K562 (cell line): ENCODE measurements around the gene TYW1B. TPM values are rescaled to one million over a fixed set of nuclear protein-coding genes. Genes with fewer than 3 reads are reported as not detected.
"Not testable (repeated sequence)": the region's sequence is repeated elsewhere in the genome, so short reads cannot be mapped to it uniquely, and the experiment has no call there.

Source experiments
- ATAC-seq: fragments of 200-7000 bp; cut with Tn5 transposase; 3 replicates; pipeline ENCODE4 v1.9.1; 2020; ENCODE audit warnings: moderate library complexity
- BruUV-seq: library from RNA; stranded (reverse); fragments of 400-500 nt; replicated peaks from 2 replicates; lab custom pipeline; 2021; lab: Mats Ljungman, UMichigan
- CTCF ChIA-PET: fragments of 300-600 bp; formaldehyde crosslinking; extraction: SDS; loops from one replicate; lab custom pipeline; 2021; ENCODE audit warnings: low intra/inter-chr PET ratio; lab: Yijun Ruan, JAX
- POLR2A ChIA-PET: fragments of 300-600, 350-650 bp; sonication (Branson Sonifier 250); formaldehyde crosslinking; extraction: SDS; loops from one replicate; lab custom pipeline; 2021; ENCODE audit warnings: antibody characterized with exemption, inconsistent platforms; lab: Yijun Ruan, JAX
- DNase-seq, 4 experiments: peaks; one replicate each; pipeline versions ENCODE4 v3.0.0 to v3.0.0-alpha.2; 2011 to 2018; ENCODE audit warnings: low spot score in 3 of 4, mixed read lengths in 3 of 4; ENCODE audit errors: extremely low read depth in 1 of 4
- FAIRE-seq: peaks from 2 replicates; lab custom pipeline; 2011; peaks lifted over from hg19 to GRCh38; lab: Jason Lieb, UNC
- H2AFZ ChIP-seq: 2 replicates; pipeline ENCODE4 v1.6.0; 2011; ENCODE audit warnings: low read depth, low read length, control low read depth, inconsistent platforms
- H3K27ac ChIP-seq: fragments of 200-600 bp; 3 replicates; pipeline ENCODE4 v1.8.0; 2011; ENCODE audit warnings: low read depth, mild to moderate bottlenecking, control low read depth, inconsistent platforms, low read length, moderate library complexity, mixed read lengths; ENCODE audit errors: extremely low read depth
- H3K27me3 ChIP-seq, 2 experiments: fragments of 300-600 bp in 1 of 2; 2 replicates in 1 of 2; 3 replicates in 1 of 2; pipeline versions ENCODE4 v1.6.0 to v1.8.0; 2011; ENCODE audit warnings: inconsistent platforms in 2 of 2, low read length in 2 of 2, mild to moderate bottlenecking in 1 of 2, mixed read lengths in 1 of 2, moderate library complexity in 1 of 2; ENCODE audit not compliant: control insufficient read depth in 2 of 2, insufficient read depth in 2 of 2
- H3K36me3 ChIP-seq: fragments of 300-600 bp; 3 replicates; pipeline ENCODE4 v1.8.0; 2011; ENCODE audit warnings: mild to moderate bottlenecking, low read length, inconsistent platforms; ENCODE audit not compliant: control insufficient read depth, insufficient read depth
- H3K4me1 ChIP-seq, 2 experiments: fragments of 200-600 bp in 1 of 2; replicated peaks in 1 of 2; 2 replicates in 1 of 2; 3 replicates in 1 of 2; pipeline versions ENCODE4 v1.5.1 to v1.8.0; 2011; ENCODE audit warnings: inconsistent platforms in 2 of 2, low read length in 2 of 2, mild to moderate bottlenecking in 1 of 2, mixed read lengths in 1 of 2, moderate library complexity in 1 of 2; ENCODE audit not compliant: control insufficient read depth in 2 of 2, insufficient read depth in 2 of 2
- H3K4me2 ChIP-seq: 2 replicates; pipeline ENCODE4 v1.6.1; 2011; ENCODE audit warnings: low read length, control low read depth, inconsistent platforms, mixed read lengths; ENCODE audit not compliant: insufficient read depth
- H3K4me3 ChIP-seq: fragments of 200-600 bp; sonication (generic), shearing (Covaris generic); 2 replicates; pipeline ENCODE4 v1.5.1; 2016; ENCODE audit warnings: control low read depth, inconsistent platforms
- H3K79me2 ChIP-seq: fragments of 200-600 bp; 3 replicates; pipeline ENCODE4 v1.8.0; 2011; ENCODE audit warnings: low read length, inconsistent platforms; ENCODE audit not compliant: control insufficient read depth, insufficient read depth
- H3K9ac ChIP-seq, 2 experiments: 2 replicates each; pipeline versions ENCODE4 v1.6.0 to v1.6.1; 2011; ENCODE audit warnings: low read depth in 2 of 2, low read length in 2 of 2, control low read depth in 1 of 2, inconsistent platforms in 1 of 2, mild to moderate bottlenecking in 1 of 2, mixed read lengths in 1 of 2; ENCODE audit not compliant: insufficient read depth in 1 of 2
- H3K9me1 ChIP-seq: one replicate; pipeline ENCODE4 v1.6.0; 2011; ENCODE audit warnings: inconsistent platforms, mild to moderate bottlenecking, low read length, moderate library complexity; ENCODE audit not compliant: control insufficient read depth, insufficient read depth
- H3K9me3 ChIP-seq: replicated peaks from 2 replicates; pipeline ENCODE4 v1.5.1; 2011; ENCODE audit warnings: low read depth, low read length, inconsistent platforms; ENCODE audit not compliant: control insufficient read depth, insufficient read depth
- H4K20me1 ChIP-seq: replicated peaks from 2 replicates; pipeline ENCODE4 v1.6.1; 2011; ENCODE audit warnings: low read length, inconsistent platforms, mixed read lengths; ENCODE audit not compliant: control insufficient read depth, insufficient read depth
- ARID1B ChIP-seq: fragments of 450-650 bp; IDR thresholded peaks from 2 replicates; pipeline ENCODE4 v1.6.1; 2016; ENCODE audit warnings: antibody characterized with exemption, mild to moderate bottlenecking, inconsistent platforms
- C11orf30 ChIP-seq: fragments of 450-650 bp; IDR thresholded peaks from 2 replicates; pipeline ENCODE4 v1.6.1; 2016; ENCODE audit warnings: low read depth, mild to moderate bottlenecking
- CTBP1 ChIP-seq: fragments of 450-650 bp; IDR thresholded peaks from 2 replicates; pipeline ENCODE4 v1.6.1; 2016; ENCODE audit warnings: borderline replicate concordance
- DPF2 ChIP-seq: fragments of 450-650 bp; IDR thresholded peaks from 2 replicates; pipeline ENCODE4 v1.6.1; 2016
- FOSL1 ChIP-seq: fragments of 200-800 bp; sonication (Bioruptor generic); conservative IDR thresholded peaks from 2 replicates; pipeline ENCODE4 v1.6.1; 2016; ENCODE audit warnings: missing genetic modification characterization, missing compliant biosample characterization
- FOXJ2 ChIP-seq: fragments of 200-800 bp; sonication (Bioruptor generic); IDR thresholded peaks from 2 replicates; pipeline ENCODE4 v1.6.1; 2016; ENCODE audit warnings: missing genetic modification characterization, missing compliant biosample characterization
- KDM1A ChIP-seq, 2 experiments: fragments of 450-650 bp; IDR thresholded peaks; 2 replicates each; pipeline ENCODE4 v1.6.1; 2016; ENCODE audit warnings: mild to moderate bottlenecking in 2 of 2
- MEIS2 ChIP-seq: fragments of 450-650 bp; IDR thresholded peaks from 2 replicates; pipeline ENCODE4 v1.6.1; 2014; ENCODE audit warnings: mild to moderate bottlenecking; ENCODE audit not compliant: partially characterized antibody
- NFE2 ChIP-seq: IDR thresholded peaks from 2 replicates; pipeline ENCODE4 v1.6.1; 2014; ENCODE audit warnings: antibody characterized with exemption, low read depth
- NFIC ChIP-seq: fragments of 450-650 bp; IDR thresholded peaks from 2 replicates; pipeline ENCODE4 v1.6.1; 2017; ENCODE audit warnings: mild to moderate bottlenecking, inconsistent platforms
- PBX2 ChIP-seq, 2 experiments: IDR thresholded peaks in 1 of 2; conservative IDR thresholded peaks in 1 of 2; 2 replicates each; pipeline ENCODE4 v1.6.1; 2016; ENCODE audit warnings: low read depth in 2 of 2, mild to moderate bottlenecking in 1 of 2, missing compliant biosample characterization in 1 of 2, missing genetic modification characterization in 1 of 2, moderate library complexity in 1 of 2
- PKNOX1 ChIP-seq: fragments of 450-650 bp; IDR thresholded peaks from 2 replicates; pipeline ENCODE4 v1.6.1; 2016
- SRF ChIP-seq, 2 experiments: fragments of 250-450, 450-650 bp in 1 of 2; sonication (Bioruptor Pico) in 1 of 2; sonication (generic) in 1 of 2; formaldehyde crosslinking; IDR thresholded peaks; 2 replicates each; pipeline versions ENCODE4 v1.5.0 to v1.5.1; 2020 to 2022; ENCODE audit warnings: mild to moderate bottlenecking in 1 of 2, missing genetic modification reagents in 1 of 2
- TCF3 ChIP-seq: sonication (generic); formaldehyde crosslinking; IDR thresholded peaks from 2 replicates; pipeline ENCODE4 v1.4.0; 2020; ENCODE audit warnings: mild to moderate bottlenecking, missing genetic modification reagents
- WGBS: fragments of 100-300 bp; shearing (Covaris generic); methylation state at CpG from one replicate; pipeline ENCODE4 v1.1.6; 2016; ENCODE audit warnings: low coverage, mixed read lengths; ENCODE audit not compliant: insufficient coverage; ENCODE audit errors: missing lambda C conversion rate; 5-methylcytosine and 5-hydroxymethylcytosine counted together
- in situ Hi-C: fragments of 300-500 bp; cut with MboI; formaldehyde crosslinking; loops from 4 replicates; pipeline ENCODE4 v1.15.0; 2018; ENCODE audit warnings: inconsistent platforms, mixed read lengths
- intact Hi-C: fragments of 100-400 bp; cut with micrococcal nuclease; formaldehyde crosslinking; loops from 2 replicates; pipeline ENCODE4 v1.14.2; 2022
- polyA plus RNA-seq, 8 experiments: library from polyadenylated mRNA; depleted of rRNA in 4 of 8; stranded (reverse) in 5 of 8; unstranded in 3 of 8; fragments of >200 nt; fragmentation: Nextera tagmentation in 2 of 8; fragmentation: Illumina TruSeq in 1 of 8; extraction: Ambion mirVana in 2 of 8; extraction: Trizol in 1 of 8; gene quantifications; 2 replicates each; pipeline versions ENCODE4 v1.2.1 to v1.2.3, GENCODE V29; 2011 to 2014; ENCODE audit warnings: inconsistent platforms in 1 of 8, missing spikeins in 1 of 8
- total RNA-seq, 7 experiments: library from RNA; depleted of rRNA in 6 of 7; stranded (reverse); fragments of >200 nt in 6 of 7; fragmentation: Illumina TruSeq in 2 of 7; extraction: Trizol in 2 of 7; gene quantifications; 2 replicates each; pipeline versions ENCODE4 v1.2.1 to v1.2.3, GENCODE V29; 2011 to 2021; ENCODE audit warnings: low replicate concordance in 1 of 7

Gene TYW1B
- total and polyA plus RNA-seq, 9 of the 15 experiments (the other 6 are each of a cell fraction or from before 2014, with no cell fraction given) = 5.8 to 14.7 (median 9.8) TPM

- H3K4me3 ChIP-seq; in situ Hi-C loops; H3K79me2 ChIP-seq; H2AFZ ChIP-seq; H3K27ac ChIP-seq; H3K4me1 ChIP-seq; H4K20me1 ChIP-seq; H3K36me3 ChIP-seq; BruUV-seq; intact Hi-C loops; H3K9me1 ChIP-seq; H3K4me2 ChIP-seq; H3K27me3 ChIP-seq; H3K9me3 ChIP-seq; CTCF ChIA-PET; H3K9ac ChIP-seq; TF ChIP-seq PBX2 (CRISPR knock-in tag; IDR thresholded peaks at IDR 0.05; ENCODE audit: low read depth): not testable (repeated sequence)
- 83% methylated on average over 4 of the region's 4 CpGs for WGBS
- ATAC-seq = peak; percentile 91
- POLR2A ChIA-PET = interaction anchor here (0.6 kb wide), 2 partner anchors 312 to 1032 kb away, joined by 3 to 4 read pairs; no protein-coding TSS in a partner anchor
- peak; percentile 37; the same call in 1 of the 2 replicates for TF ChIP-seq ARID1B
- peak; percentile 37; the same call in 1 of the 2 replicates for TF ChIP-seq DPF2
- TF ChIP-seq CTBP1 = 0 out of 2 replicates have a peak, but pooled peaks have one; percentile 19
- TF ChIP-seq NFE2 = peak; percentile 31
- TF ChIP-seq SRF (CRISPR knock-in tag; IDR thresholded peaks at IDR 0.05) = peak in 1 of 2 experiments; percentile 90; a peak in 1 of 4 replicates
- TF ChIP-seq MEIS2 = peak; percentile 93
- TF ChIP-seq FOSL1 = peak; percentile 36
- TF ChIP-seq FOXJ2 (tag) = 0 out of 2 replicates have a peak, but pooled peaks have one; percentile 41
- peak; percentile 93 for TF ChIP-seq PBX2 (tag; conservative IDR thresholded peaks at IDR 0.05; ENCODE audit: low read depth)
- peak; percentile 35; the same call in 1 of the 2 replicates for TF ChIP-seq C11orf30
- TF ChIP-seq PKNOX1 = peak; percentile 85
- TF ChIP-seq TCF3 (CRISPR knock-in tag) = 0 out of 2 replicates have a peak, but pooled peaks have one; percentile 14
- 0 out of 4 replicates have a peak, but pooled peaks of 1 of the 2 experiments have one; percentile 41 for TF ChIP-seq KDM1A (IDR thresholded peaks at IDR 0.05)
- TF ChIP-seq NFIC = peak; percentile 73
- FAIRE-seq = peak; percentile 86
- peak in 2 of 4 experiments; percentile 22 to 50 for DNase-seq
These were observed 44.2 kb downstream of the TYW1B start for GRCh38 chr7:72783601-72784370.
